HG03378 (cell line): ENCODE data around the gene HS3ST3A1.

Experiments used
- ATAC-seq: cut with Tn5 transposase; IDR thresholded peaks from one replicate; pipeline ENCODE4 v1.9.1; 2021; ENCODE audit warnings: mild to moderate bottlenecking, moderate library complexity; ENCODE audit not compliant: unreplicated experiment

Gene HS3ST3A1

GRCh38 chr17:13598353-13599167, 3.2 kb downstream of the HS3ST3A1 start:
- ATAC-seq, result no peak

DNA sequence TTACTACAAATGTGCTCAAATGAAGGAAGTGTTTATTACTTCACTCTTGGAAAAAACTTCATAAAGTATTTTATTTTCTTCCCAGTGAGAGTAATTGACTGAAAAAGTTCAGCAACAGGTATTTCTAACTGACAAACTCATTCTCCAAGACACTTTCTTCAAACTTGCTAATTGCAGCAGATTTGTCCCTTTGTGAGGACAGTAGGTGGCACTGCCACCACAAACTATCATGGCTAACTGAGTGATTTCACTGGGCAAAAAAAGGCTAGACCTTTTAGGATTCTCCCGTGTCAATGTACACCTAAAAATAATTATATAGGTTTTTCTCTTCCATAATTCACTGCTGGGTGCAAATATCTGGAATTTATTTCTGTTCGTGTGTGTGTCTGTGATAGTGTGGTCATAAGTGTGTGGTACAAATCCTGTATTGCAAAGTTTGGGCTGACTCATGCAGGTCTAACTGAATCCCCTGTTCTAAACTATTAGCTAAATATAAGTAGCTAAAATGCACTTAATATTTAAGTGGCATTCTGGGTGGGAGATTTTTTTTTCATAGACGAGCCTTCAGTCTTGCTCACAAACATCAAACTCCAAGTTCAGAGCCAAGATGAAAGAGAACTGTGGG, 3.9 kb downstream of the HS3ST3A1 start:
- no peak for ATAC-seq

GRCh38 chr17:13596241-13596923, 5.3 kb downstream of the HS3ST3A1 start:
- ATAC-seq, result no peak

DNA sequence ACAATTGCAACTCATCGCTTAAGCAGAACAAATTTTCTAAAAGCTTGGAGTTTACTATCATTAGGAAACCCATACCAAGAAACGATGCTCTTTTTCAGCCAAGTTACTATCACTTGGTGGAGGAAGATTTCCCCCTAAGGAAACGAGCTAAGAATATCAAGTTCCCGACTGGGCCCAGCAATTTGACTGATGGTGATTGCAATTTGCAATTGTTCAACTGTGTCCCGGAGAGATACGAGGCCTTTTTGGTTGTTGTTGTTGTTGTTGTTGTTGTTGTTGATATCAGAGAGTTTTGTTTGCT, 6.2 kb downstream of the HS3ST3A1 start:
- ATAC-seq, result no peak

DNA sequence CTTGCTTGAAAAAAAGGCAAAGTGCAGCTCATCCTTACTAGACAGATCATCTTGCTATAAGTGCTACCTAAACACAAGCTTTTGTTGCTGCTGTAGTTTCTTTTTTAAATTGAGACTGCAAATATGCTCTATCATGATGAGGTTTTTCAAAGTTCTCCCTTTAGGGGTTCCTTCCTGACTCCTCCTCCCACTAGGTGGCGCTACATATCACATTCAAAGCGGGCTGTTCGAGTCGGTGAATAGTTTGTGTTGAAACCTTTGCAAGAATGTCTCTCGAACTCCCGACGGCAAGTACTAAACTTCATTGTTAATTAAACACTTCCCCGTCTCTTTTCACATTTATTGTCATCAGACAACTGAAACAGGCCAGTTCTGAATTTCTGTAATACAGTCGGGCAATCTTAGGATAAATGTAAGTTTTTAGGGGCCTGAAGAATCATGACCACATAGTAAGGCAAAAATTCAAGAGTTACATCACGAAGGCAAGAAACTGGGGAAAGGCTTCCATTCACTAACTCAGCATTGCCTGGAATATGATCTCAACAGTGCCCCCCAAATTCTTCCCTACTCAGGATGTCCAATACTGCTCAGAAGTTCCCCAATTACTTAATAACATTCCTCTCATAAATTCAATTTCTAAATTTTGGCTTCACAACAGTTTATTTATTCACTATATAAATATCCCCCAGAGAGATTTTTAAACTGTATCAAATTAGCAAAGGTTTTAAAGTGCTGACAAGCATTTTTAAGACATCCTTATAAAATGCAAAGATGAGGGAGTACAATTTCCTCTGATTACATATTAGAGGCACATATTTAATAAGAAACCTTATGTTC, 6.7 kb downstream of the HS3ST3A1 start:
- no peak for ATAC-seq

DNA sequence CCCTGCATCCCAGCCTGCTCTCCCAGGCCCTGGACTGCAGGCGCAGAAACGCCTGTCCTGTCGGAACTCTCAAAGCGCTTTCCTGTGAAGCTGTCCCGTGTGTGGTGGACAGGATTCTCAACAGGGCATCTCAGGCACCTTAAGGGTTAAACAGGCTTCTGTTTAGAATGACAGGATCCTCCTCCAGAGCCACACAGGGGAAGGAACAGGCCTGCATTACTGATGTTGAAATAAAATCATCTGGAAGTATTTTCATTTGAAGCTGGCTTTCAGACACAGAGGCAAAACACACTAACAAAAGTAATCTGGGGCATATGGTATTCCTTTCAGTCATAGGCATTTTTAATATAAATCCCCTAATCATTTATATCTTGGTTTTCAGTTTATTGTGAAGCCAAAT, 7.4 kb downstream of the HS3ST3A1 start:
- no peak for ATAC-seq

DNA sequence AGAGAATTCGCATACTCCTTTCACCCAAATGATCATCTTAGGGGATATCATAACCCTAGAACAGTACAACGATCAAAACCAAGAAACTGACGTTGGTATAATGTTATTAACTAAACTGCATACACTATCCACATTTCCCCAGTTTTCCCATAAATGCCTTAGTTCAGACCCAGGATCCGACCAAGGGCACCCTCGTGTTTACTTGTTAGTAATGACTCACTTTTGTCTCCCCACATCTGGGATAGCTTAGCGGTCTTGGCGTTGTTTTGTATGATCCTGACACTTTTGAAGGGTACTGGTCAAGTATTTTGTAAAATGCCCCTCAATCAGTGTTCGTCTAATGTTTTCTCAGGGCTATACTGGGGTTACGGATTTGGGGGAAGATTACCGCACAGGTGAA, 8.0 kb downstream of the HS3ST3A1 start:
- ATAC-seq, result no peak

GRCh38 chr17:13593021-13593751, 8.5 kb downstream of the HS3ST3A1 start:
- no peak for ATAC-seq

- no peak for ATAC-seq
Observed at GRCh38 chr17:13592427-13592826, 9.3 kb downstream of the HS3ST3A1 start.

GRCh38 chr17:13590441-13590840, 11.3 kb downstream of the HS3ST3A1 start:
- no peak for ATAC-seq

DNA sequence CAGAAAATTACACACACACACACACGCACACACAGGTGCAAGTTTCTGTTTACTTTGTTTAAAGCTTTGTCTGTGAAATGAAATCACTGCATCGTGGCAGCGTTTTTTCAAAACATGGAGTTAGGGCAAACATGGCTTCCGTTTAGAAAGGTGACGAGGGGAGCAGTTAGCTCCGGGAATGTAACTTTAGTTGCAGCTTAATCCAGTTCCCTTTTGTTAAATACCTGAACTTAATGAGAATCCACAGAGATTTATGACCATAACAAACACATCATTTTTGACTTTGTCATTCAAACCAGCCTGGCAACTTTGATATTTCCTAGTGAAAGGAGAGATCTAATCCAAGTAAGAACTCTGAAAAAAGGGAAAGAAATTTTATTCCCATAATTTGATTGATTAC, 12.1 kb downstream of the HS3ST3A1 start:
- ATAC-seq, result no peak

DNA sequence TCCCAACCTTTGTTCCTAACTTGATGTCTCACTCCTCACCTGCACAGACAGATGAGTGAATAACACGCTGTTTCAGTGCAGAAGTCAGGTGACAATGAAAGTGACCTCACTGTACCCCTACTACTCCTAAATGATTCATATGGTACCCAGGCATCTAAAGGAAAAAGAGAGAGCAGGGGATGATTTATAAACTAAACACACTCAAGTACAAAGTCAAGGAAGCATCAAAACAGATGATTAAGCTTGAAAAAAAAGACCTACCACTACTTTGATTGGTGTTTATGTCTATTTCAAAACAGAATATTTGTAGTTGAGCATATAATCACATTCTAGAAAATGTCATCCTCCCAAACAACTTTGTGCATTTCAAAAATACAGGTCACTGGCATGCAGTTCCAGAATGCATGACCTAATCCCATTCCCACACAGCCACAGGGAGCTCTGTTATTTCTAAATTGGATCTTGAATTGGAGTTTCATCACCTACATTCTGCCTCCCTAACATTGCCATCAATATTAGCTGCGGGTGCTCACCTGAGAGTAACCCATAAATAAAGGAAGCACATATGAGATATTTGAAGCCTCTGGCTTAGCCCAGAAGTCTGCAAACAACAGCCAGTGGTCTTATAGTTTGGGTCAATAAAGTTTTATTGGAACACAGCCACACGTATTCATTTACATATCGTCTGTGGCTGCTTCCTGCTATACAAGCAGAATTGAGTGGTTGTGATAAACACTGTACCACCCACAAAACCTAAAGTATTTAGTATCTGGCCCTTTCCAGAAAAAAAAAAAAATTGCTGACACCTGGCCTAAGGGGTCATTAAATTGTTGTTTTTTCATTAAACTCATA, 14.0 kb downstream of the HS3ST3A1 start:
- ATAC-seq, result no peak

- ATAC-seq, result no peak
Observed at GRCh38 chr17:13584701-13585080, 17.0 kb downstream of the HS3ST3A1 start.

GRCh38 chr17:13583996-13584700, 17.6 kb downstream of the HS3ST3A1 start:
- ATAC-seq, result no peak

- no peak for ATAC-seq
Observed at GRCh38 chr17:13582776-13583547, 18.8 kb downstream of the HS3ST3A1 start.

DNA sequence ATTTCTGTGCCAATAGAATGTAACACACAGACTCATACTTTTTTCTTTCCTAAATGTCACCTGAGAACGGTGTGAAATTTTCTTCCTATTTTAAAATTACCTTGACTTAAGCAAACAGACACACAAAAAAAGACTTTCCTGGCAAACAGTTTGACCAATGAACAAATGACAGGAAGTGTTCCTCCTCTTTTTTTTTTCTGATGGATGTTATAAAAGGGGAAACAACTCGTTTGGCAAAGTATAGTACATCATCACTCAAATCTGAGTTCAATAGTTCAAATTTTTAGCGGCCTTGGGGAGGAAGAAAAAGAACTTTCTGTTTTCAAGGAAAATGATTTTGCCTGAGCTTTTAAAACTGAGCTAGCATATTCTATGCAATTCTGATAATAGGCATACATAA, 19.8 kb downstream of the HS3ST3A1 start:
- ATAC-seq, result no peak

- ATAC-seq, result no peak
Observed at GRCh38 chr17:13580790-13581189, 20.9 kb downstream of the HS3ST3A1 start.
